Fibroblast of peridontal ligament (primary cell): ENCODE measurements around the gene TP63.
A peak's percentile ranks its signal among the peaks of the same experiment; 100 is the strongest.

Source experiments
- DNase-seq: peaks from one replicate; pipeline ENCODE4 v3.0.0-alpha.2; 2010; ENCODE audit errors: extremely low read depth

The TP63 gene

DNA sequence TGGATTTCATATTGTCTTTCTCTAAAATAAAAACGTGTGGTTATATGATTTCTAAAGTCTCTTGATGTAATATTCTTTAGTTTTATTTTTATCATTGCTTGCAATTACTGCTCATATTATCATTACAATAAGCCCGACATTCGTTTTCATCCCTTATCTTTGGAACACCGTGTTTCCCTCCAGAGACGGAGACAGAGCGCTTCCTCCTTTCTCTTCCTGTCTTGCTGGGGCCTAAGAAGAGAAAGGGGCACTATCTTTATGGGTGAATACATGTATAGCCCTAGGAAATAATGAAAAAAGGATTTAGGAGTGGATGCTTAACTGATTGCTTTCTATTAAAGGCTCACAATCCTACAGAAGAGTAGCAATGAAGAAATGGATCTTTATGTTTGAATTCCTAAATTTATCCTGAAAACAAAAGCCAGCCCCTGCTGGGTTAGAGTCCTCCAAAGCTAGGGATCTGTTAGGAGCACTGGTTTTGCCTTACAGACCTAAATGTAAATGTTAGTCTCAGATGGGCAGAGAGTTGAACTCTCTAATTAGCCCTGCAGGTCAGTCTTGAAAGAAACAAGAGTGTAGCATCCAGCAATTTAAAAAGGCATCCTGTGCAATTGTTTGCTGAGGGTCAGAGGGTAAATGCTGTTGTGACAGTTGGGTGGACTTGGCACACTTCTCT is 145.1 kb downstream of the TP63 start:
- DNase-seq = no peak

DNA sequence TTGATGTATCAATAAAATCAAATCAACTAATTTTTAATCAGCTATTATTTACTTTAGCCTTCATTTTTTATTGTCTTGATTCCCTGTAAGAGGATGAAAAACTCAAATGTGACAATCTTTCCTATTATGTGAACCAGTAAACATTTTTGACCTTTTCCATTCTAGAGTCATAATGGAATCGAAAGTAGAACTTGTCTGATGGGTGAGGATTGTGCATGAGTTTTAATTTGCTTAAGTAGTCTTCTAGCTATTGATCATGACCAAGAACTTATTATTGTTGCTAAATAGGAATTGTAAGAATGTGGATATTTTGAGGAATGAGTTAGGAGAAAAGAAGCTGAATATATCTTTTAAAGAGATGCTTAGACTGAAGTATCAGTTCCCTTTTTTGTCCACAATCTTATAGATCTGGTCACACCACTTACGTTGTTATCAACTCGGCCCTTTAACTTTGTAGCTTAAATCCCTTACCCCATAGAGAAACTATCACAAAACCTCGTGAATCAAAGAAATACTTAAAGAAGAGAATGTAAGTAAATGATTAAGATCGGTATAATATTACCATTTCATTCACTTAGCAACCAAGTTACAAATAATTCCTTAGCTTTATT is 147.3 kb downstream of the TP63 start:
- DNase-seq = no peak

DNA sequence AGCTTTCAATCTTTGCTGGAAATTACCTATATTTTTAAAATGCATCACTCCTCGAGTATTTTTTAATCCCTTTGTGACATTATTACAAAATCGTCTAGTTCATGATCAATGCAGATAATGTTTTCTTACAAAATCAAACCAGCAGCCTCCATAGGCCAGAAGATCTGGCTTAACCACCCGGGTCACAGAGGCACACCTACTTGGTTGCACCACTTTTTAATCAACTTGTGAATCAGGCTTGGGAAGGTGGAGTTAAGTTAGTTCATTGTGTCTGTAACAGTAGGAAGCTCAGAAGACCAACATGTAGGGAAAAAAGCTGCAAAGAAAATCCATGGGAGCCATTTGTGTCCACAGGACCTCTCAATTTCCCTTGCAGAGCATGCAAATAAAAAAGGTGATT is 148.0 kb downstream of the TP63 start:
- no peak for DNase-seq

GRCh38 chr3:189780546-189781270 is 149.5 kb downstream of the TP63 start:
- DNase-seq = no peak

- no peak for DNase-seq
Observed at GRCh38 chr3:189781415-189781814, 150.2 kb downstream of the TP63 start.

DNA sequence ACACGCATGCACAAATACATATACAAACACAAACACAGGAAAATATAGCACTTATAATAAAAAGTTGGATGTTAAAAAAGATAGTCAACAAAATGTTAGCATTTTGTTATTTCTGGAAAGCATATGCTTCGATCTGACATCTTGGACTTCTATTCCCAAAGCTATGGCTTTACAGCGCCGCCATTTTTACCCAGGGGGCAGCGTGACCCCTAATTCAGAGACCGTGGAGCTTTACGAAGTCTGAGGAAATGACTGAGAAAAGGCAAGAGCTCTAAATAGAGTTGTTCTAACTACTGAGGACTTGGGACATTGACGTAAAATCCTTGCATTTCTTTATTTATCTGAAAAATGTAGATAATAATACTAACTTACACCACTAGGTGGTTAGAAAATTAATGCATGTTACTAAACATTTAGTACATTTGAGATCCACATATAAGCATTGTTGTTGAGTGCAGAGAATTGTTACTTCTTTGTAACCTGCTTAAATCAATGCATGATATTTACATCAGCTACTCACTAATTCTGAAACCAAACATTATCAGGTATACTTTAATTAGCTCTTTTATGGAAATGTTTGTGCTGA is 155.4 kb downstream of the TP63 start:
- DNase-seq = no peak

DNA sequence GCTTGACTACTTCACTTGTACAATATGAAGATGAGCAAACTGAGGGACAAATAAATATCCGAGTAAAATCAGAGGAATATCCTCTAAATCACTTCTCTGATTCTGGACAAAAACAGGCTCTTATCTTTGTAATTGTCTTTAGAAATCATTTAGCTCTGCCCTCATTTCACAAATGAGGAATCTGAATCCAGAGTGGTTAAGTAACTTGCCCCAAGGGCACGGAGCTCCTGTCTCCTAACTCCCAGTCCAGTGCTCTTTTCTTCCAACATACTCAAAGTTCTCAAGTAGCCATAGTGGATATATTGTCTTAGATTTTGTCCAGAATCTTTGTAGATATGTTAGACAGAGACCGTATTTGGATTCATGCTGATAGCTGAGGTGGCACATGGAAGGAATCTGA is 156.0 kb downstream of the TP63 start:
- no peak for DNase-seq

DNA sequence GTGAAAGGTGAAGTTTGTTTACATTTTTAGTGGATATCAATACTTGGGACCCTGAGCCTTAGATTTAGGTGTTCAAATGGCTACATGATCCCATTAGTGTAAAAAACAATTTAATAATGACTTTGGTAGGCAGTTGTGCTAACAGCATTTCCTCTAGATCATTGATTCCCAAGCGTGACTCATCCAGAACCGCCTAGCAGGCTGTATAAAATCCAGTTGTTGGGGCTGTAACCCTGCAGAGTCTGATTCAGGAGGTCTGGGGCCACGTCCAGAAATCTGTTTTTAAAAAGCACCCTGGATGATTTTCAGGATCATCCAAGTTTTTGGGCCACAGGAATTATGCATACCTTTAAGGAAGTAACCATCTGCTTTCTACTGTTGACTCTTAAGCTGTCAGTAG is 156.4 kb downstream of the TP63 start:
- DNase-seq = peak; percentile 39

GRCh38 chr3:189789432-189789831 is 158.2 kb downstream of the TP63 start:
- DNase-seq = no peak

GRCh38 chr3:189790658-189791057 is 159.5 kb downstream of the TP63 start:
- no peak for DNase-seq

- no peak for DNase-seq
Observed at GRCh38 chr3:189792046-189792929, 161.1 kb downstream of the TP63 start.

DNA sequence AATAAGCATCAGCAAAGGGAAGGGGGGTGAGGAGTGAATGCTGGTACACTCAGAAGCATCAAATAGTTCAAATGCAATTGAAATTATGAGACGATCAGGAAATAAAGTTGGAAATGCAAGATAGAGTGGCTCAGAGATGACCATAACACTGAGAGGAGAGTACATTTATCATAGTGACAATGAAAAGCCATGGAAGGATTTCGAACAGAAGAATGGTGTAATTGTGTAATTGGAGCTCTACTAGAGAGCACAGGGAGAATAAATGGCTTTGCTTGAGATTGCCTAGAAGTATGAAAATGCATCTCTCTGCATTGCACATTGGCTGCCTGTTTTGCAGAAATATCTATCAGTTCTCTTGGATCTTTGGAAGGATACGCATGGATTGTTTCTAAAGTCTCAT is 163.3 kb downstream of the TP63 start:
- DNase-seq = no peak

DNA sequence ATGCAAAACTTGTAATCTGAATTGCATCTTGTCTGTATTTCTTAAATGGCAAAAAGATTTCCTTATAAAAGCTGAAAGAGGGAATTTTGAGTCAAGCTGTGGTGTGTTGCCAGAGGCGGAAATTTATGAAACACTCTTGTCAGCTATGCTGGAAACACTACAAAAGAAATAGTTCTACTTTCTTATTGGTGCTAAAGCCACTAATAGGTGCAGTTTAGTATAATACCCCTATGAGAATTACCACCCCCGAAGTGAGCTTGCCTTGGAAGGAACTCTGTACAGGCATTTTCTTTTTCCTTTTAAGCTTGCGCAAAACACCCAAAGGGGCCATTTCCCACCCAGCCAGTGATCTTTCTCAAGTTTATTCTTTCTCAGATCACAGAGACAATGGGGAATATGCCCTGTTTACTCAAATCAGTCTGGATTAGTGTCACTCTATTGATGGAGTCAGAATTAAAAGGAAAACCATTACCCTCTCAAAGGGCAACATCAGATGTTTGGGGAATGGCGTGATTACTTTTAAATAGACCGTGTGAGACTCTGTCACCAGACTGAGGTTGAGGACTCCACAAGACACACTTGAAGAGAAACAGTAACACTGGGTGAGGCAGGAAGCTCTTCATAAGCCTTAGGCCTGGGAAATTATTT is 166.0 kb downstream of the TP63 start:
- no peak for DNase-seq

DNA sequence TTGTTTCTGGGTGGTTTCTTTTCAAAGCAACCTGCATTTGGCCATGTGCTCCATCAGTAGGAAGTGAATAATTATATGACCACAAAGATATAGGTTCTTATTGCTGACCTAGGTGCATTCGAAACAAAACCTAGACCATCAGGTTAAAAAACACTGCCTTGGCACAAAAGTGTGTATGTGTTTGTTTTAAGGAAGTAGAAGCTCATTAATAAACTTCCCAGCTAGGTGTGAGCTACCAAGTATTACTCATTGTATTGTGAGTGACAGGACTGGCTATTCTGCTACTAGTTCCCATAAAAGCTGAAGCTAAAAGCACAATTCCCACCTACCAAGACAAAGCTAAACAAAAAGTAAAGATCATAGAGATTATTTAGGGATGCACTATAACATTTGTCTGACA is 168.2 kb downstream of the TP63 start:
- DNase-seq = no peak

- DNase-seq = no peak
Observed at GRCh38 chr3:189800436-189800835, 169.2 kb downstream of the TP63 start.

GRCh38 chr3:189803254-189803653 is 172.1 kb downstream of the TP63 start:
- DNase-seq = no peak

GRCh38 chr3:189805375-189806067 is 174.3 kb downstream of the TP63 start:
- DNase-seq = no peak

DNA sequence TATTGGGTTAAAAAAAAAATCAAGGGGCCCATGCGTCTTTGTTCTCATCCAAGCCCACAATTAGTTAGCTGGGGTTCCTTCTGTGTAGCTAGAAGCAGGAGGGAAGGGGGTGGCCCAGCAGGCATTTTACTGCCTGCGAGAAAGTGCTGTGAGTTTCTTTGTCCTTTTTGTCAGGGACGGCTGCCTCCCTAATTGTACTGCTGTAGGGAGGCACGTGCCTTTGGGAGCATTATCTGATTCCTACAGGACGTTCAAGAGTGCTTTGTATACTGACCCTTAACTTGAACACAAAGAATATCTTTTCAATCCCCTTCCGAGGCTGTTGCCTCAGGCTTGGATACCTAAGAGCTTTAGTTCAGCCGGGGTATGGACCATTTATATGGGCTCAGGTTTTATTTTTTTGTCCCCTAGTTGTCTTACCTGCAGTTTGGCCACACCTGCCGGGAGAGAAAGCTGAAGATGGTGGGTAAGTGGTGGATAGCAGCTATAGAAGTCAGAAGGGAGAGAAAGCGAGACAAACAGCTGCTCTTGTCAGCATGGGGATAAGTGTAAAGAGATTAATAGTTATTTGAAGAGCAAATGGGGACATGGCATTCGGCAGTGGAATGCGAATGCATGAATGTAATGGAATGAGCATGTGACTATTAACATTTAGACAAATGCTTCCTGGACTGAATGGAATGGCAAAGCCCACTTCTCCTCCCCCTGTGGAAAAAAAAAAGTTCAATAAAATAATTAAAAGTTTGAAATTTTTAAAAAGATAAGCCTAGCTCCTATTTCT is 175.2 kb downstream of the TP63 start:
- DNase-seq = no peak

- DNase-seq = no peak
Observed at GRCh38 chr3:189808246-189809007, 177.2 kb downstream of the TP63 start.
